GM21619 (cell line): ENCODE results near the gene PTPN7.
A peak's percentile ranks its signal among the peaks of the same experiment; 100 is the strongest.
"Not testable (repeated sequence)": the region's sequence is repeated elsewhere in the genome, so short reads cannot be mapped to it uniquely, and the experiment has no call there.

Source experiments
- ATAC-seq: cut with Tn5 transposase; IDR thresholded peaks from one replicate; pipeline ENCODE4 v1.9.1; 2021; ENCODE audit not compliant: unreplicated experiment

The PTPN7 gene

GRCh38 chr1:202160377-202160940, at the start of gene PTPN7:
Gene PTPN7, minus strand, starts transcription at chr1:202160602. Its CDS starts 1,200 bp downstream, at chr1:202159402.
- peak; percentile 33 for ATAC-seq

GRCh38 chr1:202208351-202208857, 48.0 kb upstream of the PTPN7 start:
- ATAC-seq, result no peak

- no peak for ATAC-seq
Observed at GRCh38 chr1:202207292-202207691, 46.9 kb upstream of the PTPN7 start.

- ATAC-seq, result no peak
Observed at GRCh38 chr1:202205523-202206190, 45.3 kb upstream of the PTPN7 start.

- no peak for ATAC-seq
Observed at GRCh38 chr1:202204065-202204464, 43.7 kb upstream of the PTPN7 start.

GRCh38 chr1:202203238-202204039, 43.0 kb upstream of the PTPN7 start:
- no peak for ATAC-seq

- no peak for ATAC-seq
Observed at GRCh38 chr1:202202500-202203168, 42.2 kb upstream of the PTPN7 start.

- ATAC-seq, result no peak
Observed at GRCh38 chr1:202201971-202202370, 41.6 kb upstream of the PTPN7 start.

- no peak for ATAC-seq
Observed at GRCh38 chr1:202201266-202201665, 40.9 kb upstream of the PTPN7 start.

- no peak for ATAC-seq
Observed at GRCh38 chr1:202200669-202201068, 40.3 kb upstream of the PTPN7 start.

GRCh38 chr1:202200112-202200548, 39.7 kb upstream of the PTPN7 start:
- no peak for ATAC-seq

GRCh38 chr1:202199040-202199889, 38.9 kb upstream of the PTPN7 start:
- ATAC-seq, result no peak

GRCh38 chr1:202198366-202198724, 37.9 kb upstream of the PTPN7 start:
- no peak for ATAC-seq

- ATAC-seq, result no peak
Observed at GRCh38 chr1:202197653-202198365, 37.4 kb upstream of the PTPN7 start.

GRCh38 chr1:202194328-202194648, 33.9 kb upstream of the PTPN7 start:
- ATAC-seq, result no peak

GRCh38 chr1:202193614-202194327, 33.4 kb upstream of the PTPN7 start, which contains the start of gene LGR6:
Gene LGR6, plus strand, starts transcription at chr1:202193799. Its CDS starts 191 bp downstream, at chr1:202193990.
- ATAC-seq, result no peak

- ATAC-seq, result no peak
Observed at GRCh38 chr1:202192770-202193613, 32.6 kb upstream of the PTPN7 start.

GRCh38 chr1:202191391-202191790, 31.0 kb upstream of the PTPN7 start:
- not testable (repeated sequence) for ATAC-seq
